ENCODE data around the gene GOLGA8J.
"Not testable (repeated sequence)": the region's sequence is repeated elsewhere in the genome, so short reads cannot be mapped to it uniquely, and the experiment has no call there.

The GOLGA8J gene

DNA sequence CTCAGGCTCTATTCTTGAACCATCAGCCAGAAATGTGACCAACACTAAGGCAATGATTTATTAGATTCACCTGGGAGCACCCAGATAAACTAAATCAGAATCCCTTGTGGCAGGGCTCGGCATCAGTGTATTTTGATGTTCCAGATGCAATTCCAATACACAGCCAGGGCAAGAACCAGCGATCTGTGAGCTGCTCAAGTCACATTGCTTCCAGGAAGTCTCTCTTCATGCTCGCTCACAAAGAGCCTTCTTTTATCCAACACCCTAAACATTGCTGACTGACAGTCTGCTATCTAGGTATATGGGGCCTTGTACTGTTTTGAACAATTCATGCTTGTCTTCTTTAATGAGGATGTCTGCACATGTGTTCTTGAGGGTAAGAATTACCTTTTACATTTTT lies 40.9 kb upstream of the GOLGA8J start:
- Histone ChIP-seq H3K27ac (ENCODE audit: poor library complexity, severe bottlenecking) (no peak overlapping the region), H3K9me3 (ENCODE audit: severe bottlenecking) (no peaks in the 10 kb centered on the region), H3K27me3 (ENCODE audit: insufficient read depth, poor library complexity, severe bottlenecking) (no peaks in the 10 kb centered on the region), H3K4me3 (ENCODE audit: severe bottlenecking) (no peak overlapping the region), H3K36me3 (ENCODE audit: low read depth) (no peaks in the 10 kb centered on the region), H3K4me1 (ENCODE audit: insufficient read depth, poor library complexity, severe bottlenecking) (no peaks in the 10 kb centered on the region)
- DNase-seq (ENCODE audit: low spot score), result no peak
- TF ChIP-seq, protein P1, sequence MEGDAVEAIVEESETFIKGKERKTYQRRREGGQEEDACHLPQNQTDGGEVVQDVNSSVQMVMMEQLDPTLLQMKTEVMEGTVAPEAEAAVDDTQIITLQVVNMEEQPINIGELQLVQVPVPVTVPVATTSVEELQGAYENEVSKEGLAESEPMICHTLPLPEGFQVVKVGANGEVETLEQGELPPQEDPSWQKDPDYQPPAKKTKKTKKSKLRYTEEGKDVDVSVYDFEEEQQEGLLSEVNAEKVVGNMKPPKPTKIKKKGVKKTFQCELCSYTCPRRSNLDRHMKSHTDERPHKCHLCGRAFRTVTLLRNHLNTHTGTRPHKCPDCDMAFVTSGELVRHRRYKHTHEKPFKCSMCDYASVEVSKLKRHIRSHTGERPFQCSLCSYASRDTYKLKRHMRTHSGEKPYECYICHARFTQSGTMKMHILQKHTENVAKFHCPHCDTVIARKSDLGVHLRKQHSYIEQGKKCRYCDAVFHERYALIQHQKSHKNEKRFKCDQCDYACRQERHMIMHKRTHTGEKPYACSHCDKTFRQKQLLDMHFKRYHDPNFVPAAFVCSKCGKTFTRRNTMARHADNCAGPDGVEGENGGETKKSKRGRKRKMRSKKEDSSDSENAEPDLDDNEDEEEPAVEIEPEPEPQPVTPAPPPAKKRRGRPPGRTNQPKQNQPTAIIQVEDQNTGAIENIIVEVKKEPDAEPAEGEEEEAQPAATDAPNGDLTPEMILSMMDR (IDR thresholded peaks at IDR 0.05; ENCODE audit: poor library complexity, severe bottlenecking), result no peak
- ATAC-seq (ENCODE audit: low read depth), result no peak

DNA sequence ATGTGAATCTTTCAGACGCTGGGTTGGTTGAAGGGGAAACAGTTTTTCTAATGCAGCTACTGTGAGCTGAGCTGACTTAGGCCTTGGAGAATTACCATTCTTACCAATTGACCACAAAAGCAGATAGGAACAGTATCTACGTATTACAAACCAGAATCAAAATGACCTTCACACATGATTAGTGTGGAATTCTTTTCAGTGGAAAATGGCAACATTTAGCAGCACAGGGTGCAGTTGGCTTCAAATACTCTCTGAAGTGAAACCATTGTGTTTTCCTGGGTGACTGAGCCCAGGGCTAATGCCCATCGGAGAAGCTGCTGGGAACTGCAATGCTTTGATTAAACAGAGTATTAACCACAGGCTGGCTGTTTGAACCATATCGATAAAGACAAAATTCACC lies 40.2 kb upstream of the GOLGA8J start:
- Histone ChIP-seq H3K9me3 (ENCODE audit: severe bottlenecking) (no peaks in the 10 kb centered on the region), H3K36me3 (ENCODE audit: low read depth) (no peaks in the 10 kb centered on the region), H3K4me1 (ENCODE audit: insufficient read depth, poor library complexity, severe bottlenecking) (no peaks in the 10 kb centered on the region), H3K27ac (ENCODE audit: poor library complexity, severe bottlenecking) (no peak overlapping the region), H3K4me3 (ENCODE audit: severe bottlenecking) (no peak overlapping the region), H3K27me3 (ENCODE audit: insufficient read depth, poor library complexity, severe bottlenecking) (no peaks in the 10 kb centered on the region)
- DNase-seq (ENCODE audit: low spot score) (no peak), ATAC-seq (ENCODE audit: low read depth) (no peak)
- TF ChIP-seq, protein P1 (IDR thresholded peaks at IDR 0.05; ENCODE audit: poor library complexity, severe bottlenecking), result no peak

DNA sequence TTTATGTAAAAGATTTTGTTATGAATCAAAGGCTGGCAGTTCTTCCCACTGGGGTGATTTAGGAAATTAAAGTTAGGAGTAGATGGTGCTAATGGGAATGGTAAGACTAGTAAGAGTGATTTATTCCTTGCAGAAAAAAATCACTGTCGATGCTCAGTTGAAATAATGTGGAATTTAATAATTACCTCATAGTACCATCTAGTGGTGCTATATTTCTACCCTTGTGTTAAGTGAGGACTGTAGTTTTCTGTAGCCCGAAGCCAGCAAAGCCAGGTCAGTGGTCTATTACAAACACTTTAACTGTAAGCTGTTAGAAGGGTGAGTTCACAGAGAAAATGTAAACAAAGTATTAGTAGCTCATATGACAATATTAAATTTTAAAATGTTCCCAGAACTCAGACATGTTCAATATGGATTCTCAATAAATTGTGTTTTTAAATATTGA lies 39.5 kb upstream of the GOLGA8J start:
- TF ChIP-seq, protein P1 (IDR thresholded peaks at IDR 0.05; ENCODE audit: poor library complexity, severe bottlenecking), result peak; percentile 89
- DNase-seq (ENCODE audit: low spot score) (no peak), ATAC-seq (ENCODE audit: low read depth) (peak; percentile 80)
- H3K36me3 ChIP-seq (ENCODE audit: low read depth), result no peaks in the 10 kb centered on the region
- no peak overlapping the region for H3K27ac ChIP-seq (ENCODE audit: poor library complexity, severe bottlenecking)
- H3K4me3 ChIP-seq (ENCODE audit: severe bottlenecking), result no peak overlapping the region
- no peaks in the 10 kb centered on the region for H3K4me1 ChIP-seq (ENCODE audit: insufficient read depth, poor library complexity, severe bottlenecking)
- H3K9me3 ChIP-seq (ENCODE audit: severe bottlenecking), result no peaks in the 10 kb centered on the region
- no peaks in the 10 kb centered on the region for H3K27me3 ChIP-seq (ENCODE audit: insufficient read depth, poor library complexity, severe bottlenecking)

DNA sequence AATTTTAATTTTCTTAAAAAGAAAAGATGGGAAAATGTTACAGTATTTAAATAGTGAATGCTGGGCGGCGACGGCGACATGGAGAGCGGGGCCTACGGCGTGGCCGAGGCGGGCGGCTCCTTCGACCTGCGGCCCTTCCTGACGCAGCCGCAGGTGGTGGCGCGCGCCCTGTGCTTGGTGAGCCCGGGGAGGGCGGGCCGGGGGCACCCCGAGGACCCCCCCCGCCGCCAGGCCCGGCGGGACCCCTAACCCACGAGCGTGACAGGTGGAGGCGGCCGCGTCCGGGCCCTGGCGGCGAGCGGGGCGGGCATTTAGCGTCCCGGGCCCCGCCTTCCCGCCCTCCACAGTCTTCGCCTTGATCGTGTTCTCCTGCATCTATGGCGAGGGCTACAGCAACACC lies 38.4 kb upstream of the GOLGA8J start:
- Histone ChIP-seq H3K4me1 (ENCODE audit: insufficient read depth, poor library complexity, severe bottlenecking) (no peaks in the 10 kb centered on the region), H3K9me3 (ENCODE audit: severe bottlenecking) (no peaks in the 10 kb centered on the region), H3K4me3 (ENCODE audit: severe bottlenecking) (no peak overlapping the region), H3K36me3 (ENCODE audit: low read depth) (no peaks in the 10 kb centered on the region), H3K27me3 (ENCODE audit: insufficient read depth, poor library complexity, severe bottlenecking) (no peaks in the 10 kb centered on the region), H3K27ac (ENCODE audit: poor library complexity, severe bottlenecking) (no peak overlapping the region)
- TF ChIP-seq, protein P1 (IDR thresholded peaks at IDR 0.05; ENCODE audit: poor library complexity, severe bottlenecking), result no peak
- no peak for DNase-seq (ENCODE audit: low spot score)
- no peak for ATAC-seq (ENCODE audit: low read depth)

DNA sequence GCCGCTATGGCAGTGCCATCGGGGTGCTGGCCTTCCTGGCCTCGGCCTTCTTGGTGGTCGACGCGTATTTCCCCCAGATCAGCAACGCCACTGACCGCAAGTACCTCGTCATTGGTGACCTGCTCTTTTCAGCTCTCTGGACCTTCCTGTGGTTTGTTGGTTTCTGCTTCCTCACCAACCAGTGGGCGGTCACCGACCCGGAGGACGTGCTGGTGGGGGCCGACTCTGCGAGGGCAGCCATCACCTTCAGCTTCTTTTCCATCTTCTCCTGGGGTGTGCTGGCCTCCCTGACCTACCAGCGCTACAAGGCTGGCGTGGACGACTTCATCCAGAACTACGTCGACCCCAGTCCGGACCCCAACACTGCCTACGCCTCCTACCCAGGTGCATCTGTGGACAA lies 37.9 kb upstream of the GOLGA8J start:
- not testable (repeated sequence) for H3K9me3 ChIP-seq (ENCODE audit: severe bottlenecking); H3K27me3 ChIP-seq (ENCODE audit: insufficient read depth, poor library complexity, severe bottlenecking); H3K36me3 ChIP-seq (ENCODE audit: low read depth); H3K27ac ChIP-seq (ENCODE audit: poor library complexity, severe bottlenecking); H3K4me3 ChIP-seq (ENCODE audit: severe bottlenecking); H3K4me1 ChIP-seq (ENCODE audit: insufficient read depth, poor library complexity, severe bottlenecking); ATAC-seq (ENCODE audit: low read depth)
- DNase-seq (ENCODE audit: low spot score), result peak; percentile 75

DNA sequence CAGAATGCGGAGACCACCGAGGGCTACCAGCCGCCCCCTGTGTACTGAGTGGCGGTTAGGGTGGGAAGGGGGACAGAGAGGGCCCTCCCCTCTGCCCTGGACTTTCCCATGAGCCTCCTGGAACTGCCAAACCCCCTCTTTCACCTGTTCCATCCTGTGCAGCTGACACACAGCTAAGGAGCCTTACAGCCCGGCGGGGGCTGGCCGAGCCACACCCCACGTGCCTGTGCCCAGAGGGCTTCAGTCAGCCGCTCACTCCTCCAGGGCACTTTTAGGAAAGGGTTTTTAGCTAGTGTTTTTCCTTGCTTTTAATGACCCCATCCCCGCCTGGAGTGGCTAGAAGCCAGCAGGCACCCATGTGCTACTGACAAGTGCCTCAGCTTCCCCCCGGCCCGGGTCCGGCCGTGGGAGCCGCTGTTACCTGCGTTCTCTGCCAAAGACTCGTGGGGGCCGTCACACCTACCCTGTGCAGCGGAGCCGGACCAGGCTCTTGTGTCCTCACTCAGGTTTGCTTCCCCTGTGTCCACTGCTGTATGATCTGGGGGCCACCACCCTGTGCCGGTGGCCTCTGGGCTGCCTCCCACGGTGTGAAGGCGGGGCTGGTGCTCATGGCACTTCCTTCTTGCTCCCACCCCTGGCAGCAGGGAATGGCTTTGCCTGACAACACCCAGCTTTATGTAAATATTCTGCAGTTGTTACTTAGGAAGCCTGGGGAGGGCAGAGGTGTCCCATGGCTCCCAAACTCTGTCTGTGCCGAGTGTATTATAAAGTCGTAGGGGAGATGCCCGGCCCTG lies 37.3 kb upstream of the GOLGA8J start:
- peak; percentile 20; the same call in 1 of the 3 replicates for ATAC-seq (ENCODE audit: low read depth)
- H3K27ac ChIP-seq (ENCODE audit: poor library complexity, severe bottlenecking); H3K36me3 ChIP-seq (ENCODE audit: low read depth); H3K4me1 ChIP-seq (ENCODE audit: insufficient read depth, poor library complexity, severe bottlenecking); H3K9me3 ChIP-seq (ENCODE audit: severe bottlenecking); H3K27me3 ChIP-seq (ENCODE audit: insufficient read depth, poor library complexity, severe bottlenecking); H3K4me3 ChIP-seq (ENCODE audit: severe bottlenecking): not testable (repeated sequence)
- peak; percentile 66 for DNase-seq (ENCODE audit: low spot score)
